Adrenal gland (tissue), 5 donors: ENCODE results near the gene DOK3.

Source experiments
- POLR2A ChIP-seq, 2 donors: fragments of 450-650 bp; IDR thresholded peaks; one replicate each; pipeline ENCODE4 v1.6.1; 2017; ENCODE audit warnings: antibody characterized with exemption in 2 of 2, mild to moderate bottlenecking in 2 of 2, moderate library complexity in 1 of 2
- TF ChIP-seq, protein P1 (sequence below), 6 experiments: fragments of 450-650 bp in 4 of 6; fragments of 200-600 bp in 2 of 6; sonication (generic) in 1 of 6; IDR thresholded peaks; 1 replicate in 5 of 6; 2 replicates in 1 of 6; pipeline versions ENCODE4 v1.5.1 to v1.8.0; 2016 to 2021; ENCODE audit warnings: antibody characterized with exemption in 6 of 6, mild to moderate bottlenecking in 2 of 6, moderate library complexity in 1 of 6
- donor health status: DM: no; HTN: no; CAD: no.

DNA sequence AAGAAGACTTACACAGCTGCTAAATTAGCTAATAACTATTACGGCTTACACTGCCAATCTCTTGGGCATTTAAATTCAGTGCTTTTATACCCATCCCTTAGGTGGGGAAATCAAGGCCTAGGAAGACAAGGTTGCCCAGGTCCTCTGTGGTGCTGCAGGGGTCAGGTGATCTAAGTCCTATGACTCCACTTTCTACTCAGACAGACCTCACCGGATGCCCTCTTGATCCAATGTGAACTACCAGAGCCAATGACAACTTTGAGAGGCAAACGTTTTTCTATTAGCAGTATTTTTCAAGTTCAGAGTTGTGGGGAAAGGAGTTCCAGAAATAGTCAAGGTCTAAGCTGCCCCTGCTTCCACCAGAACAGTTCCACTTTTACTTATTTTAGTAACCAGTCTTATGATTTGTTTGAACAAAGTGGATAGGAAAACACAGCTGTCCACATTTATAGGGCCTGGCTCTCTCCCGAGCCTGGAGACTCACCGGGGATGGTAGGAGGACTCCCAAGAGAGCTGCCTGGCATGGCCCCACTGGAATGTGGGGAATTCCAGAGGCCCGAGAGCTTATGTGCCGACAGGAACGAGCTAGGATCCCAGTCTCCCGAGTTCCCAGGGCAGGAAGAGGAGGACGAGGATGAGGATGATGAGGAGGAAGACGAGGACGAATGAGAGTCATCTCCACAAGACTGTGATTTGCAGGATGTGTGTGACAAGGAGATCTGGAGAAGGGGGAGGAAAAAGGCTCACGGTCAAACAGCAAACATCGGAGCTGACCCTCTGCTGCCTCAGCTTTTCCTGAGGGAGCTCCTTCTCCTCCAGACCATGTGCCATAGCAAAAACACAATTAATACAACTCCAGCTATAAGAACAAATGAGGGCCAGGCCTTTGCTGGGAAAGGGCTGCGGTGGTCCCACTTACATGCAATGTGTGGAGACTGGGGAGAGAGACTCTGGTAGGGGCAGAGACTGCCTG lies 28.0 kb upstream of the DOK3 start:
- no peak for TF ChIP-seq POLR2A (IDR thresholded peaks at IDR 0.05)
- TF ChIP-seq, protein P1, sequence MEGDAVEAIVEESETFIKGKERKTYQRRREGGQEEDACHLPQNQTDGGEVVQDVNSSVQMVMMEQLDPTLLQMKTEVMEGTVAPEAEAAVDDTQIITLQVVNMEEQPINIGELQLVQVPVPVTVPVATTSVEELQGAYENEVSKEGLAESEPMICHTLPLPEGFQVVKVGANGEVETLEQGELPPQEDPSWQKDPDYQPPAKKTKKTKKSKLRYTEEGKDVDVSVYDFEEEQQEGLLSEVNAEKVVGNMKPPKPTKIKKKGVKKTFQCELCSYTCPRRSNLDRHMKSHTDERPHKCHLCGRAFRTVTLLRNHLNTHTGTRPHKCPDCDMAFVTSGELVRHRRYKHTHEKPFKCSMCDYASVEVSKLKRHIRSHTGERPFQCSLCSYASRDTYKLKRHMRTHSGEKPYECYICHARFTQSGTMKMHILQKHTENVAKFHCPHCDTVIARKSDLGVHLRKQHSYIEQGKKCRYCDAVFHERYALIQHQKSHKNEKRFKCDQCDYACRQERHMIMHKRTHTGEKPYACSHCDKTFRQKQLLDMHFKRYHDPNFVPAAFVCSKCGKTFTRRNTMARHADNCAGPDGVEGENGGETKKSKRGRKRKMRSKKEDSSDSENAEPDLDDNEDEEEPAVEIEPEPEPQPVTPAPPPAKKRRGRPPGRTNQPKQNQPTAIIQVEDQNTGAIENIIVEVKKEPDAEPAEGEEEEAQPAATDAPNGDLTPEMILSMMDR (IDR thresholded peaks at IDR 0.05) = no peak
